Measurements from ENCODE around the gene TRAPPC11. TPM values are rescaled to one million over a fixed set of nuclear protein-coding genes. Genes with fewer than 3 reads are reported as not detected.

Gene TRAPPC11
- total RNA-seq, 1 donor from 2014 or later = 26.3 TPM

- Mint-ChIP-seq H3K27me3 (ENCODE audit: low read depth) (no peaks in the 10 kb centered on the region), H3K4me3 (ENCODE audit: unreplicated experiment) (no peak overlapping the region), H3K36me3 (ENCODE audit: low read depth) (peaks cover 32% of the 10 kb centered on the region), H3K27ac (ENCODE audit: unreplicated experiment) (no peak overlapping the region), H3K4me1 (ENCODE audit: low read depth) (no peaks in the 10 kb centered on the region), H3K9me3 (ENCODE audit: low read depth) (no peaks in the 10 kb centered on the region)
- no peak for DNase-seq (ENCODE audit: low spot score)
- no peak for TF ChIP-seq CTCF (IDR thresholded peaks at IDR 0.05)
Measured at GRCh38 chr4:183691006-183691405, 31.9 kb downstream of the TRAPPC11 start.

GRCh38 chr4:183691897-183692296 is 32.8 kb downstream of the TRAPPC11 start:
- H3K4me1 Mint-ChIP-seq (ENCODE audit: low read depth) = no peaks in the 10 kb centered on the region
- no peaks in the 10 kb centered on the region for H3K9me3 Mint-ChIP-seq (ENCODE audit: low read depth)
- peaks cover 33% of the 10 kb centered on the region for H3K36me3 Mint-ChIP-seq (ENCODE audit: low read depth)
- DNase-seq (ENCODE audit: low spot score) = no peak
- H3K27ac Mint-ChIP-seq (ENCODE audit: unreplicated experiment) = no peak overlapping the region
- H3K27me3 Mint-ChIP-seq (ENCODE audit: low read depth) = no peaks in the 10 kb centered on the region
- TF ChIP-seq CTCF (IDR thresholded peaks at IDR 0.05) = no peak
- H3K4me3 Mint-ChIP-seq (ENCODE audit: unreplicated experiment) = no peak overlapping the region

GRCh38 chr4:183698909-183699308 is 39.8 kb downstream of the TRAPPC11 start:
- no peaks in the 10 kb centered on the region for H3K27me3 Mint-ChIP-seq (ENCODE audit: low read depth)
- peaks cover 53% of the 10 kb centered on the region for H3K36me3 Mint-ChIP-seq (ENCODE audit: low read depth)
- no peaks in the 10 kb centered on the region for H3K4me1 Mint-ChIP-seq (ENCODE audit: low read depth)
- H3K9me3 Mint-ChIP-seq (ENCODE audit: low read depth) = no peaks in the 10 kb centered on the region
- H3K4me3 Mint-ChIP-seq (ENCODE audit: unreplicated experiment) = no peak overlapping the region
- TF ChIP-seq CTCF (IDR thresholded peaks at IDR 0.05) = no peak
- DNase-seq (ENCODE audit: low spot score) = no peak
- H3K27ac Mint-ChIP-seq (ENCODE audit: unreplicated experiment) = no peak overlapping the region

- no peak for TF ChIP-seq CTCF (IDR thresholded peaks at IDR 0.05)
- Mint-ChIP-seq H3K4me1 (ENCODE audit: low read depth) (no peaks in the 10 kb centered on the region), H3K36me3 (ENCODE audit: low read depth) (peaks cover 55% of the 10 kb centered on the region), H3K27ac (ENCODE audit: unreplicated experiment) (no peak overlapping the region), H3K27me3 (ENCODE audit: low read depth) (no peaks in the 10 kb centered on the region), H3K9me3 (ENCODE audit: low read depth) (no peaks in the 10 kb centered on the region), H3K4me3 (ENCODE audit: unreplicated experiment) (no peak overlapping the region)
- no peak for DNase-seq (ENCODE audit: low spot score)
Measured at GRCh38 chr4:183700407-183700806, 41.3 kb downstream of the TRAPPC11 start.

GRCh38 chr4:183702492-183702891 is 43.4 kb downstream of the TRAPPC11 start:
- Mint-ChIP-seq H3K27me3 (ENCODE audit: low read depth) (no peaks in the 10 kb centered on the region), H3K9me3 (ENCODE audit: low read depth) (no peaks in the 10 kb centered on the region), H3K27ac (ENCODE audit: unreplicated experiment) (no peak overlapping the region), H3K4me3 (ENCODE audit: unreplicated experiment) (no peak overlapping the region), H3K36me3 (ENCODE audit: low read depth) (peaks cover 47% of the 10 kb centered on the region), H3K4me1 (ENCODE audit: low read depth) (no peaks in the 10 kb centered on the region)
- DNase-seq (ENCODE audit: low spot score) = no peak
- TF ChIP-seq CTCF (IDR thresholded peaks at IDR 0.05) = no peak
